Nephron progenitor cell (in vitro differentiated cells): ENCODE data around the gene EBPL.
A peak's percentile ranks its signal among the peaks of the same experiment; 100 is the strongest.

Experiments used
- DNase-seq: peaks from one replicate; pipeline ENCODE4 v3.0.0; 2021
- H3K27ac Mint-ChIP-seq: 2 replicates; pipeline ENCODE4 v1.8.0; 2021; ENCODE audit warnings: mild to moderate bottlenecking, moderate library complexity, mixed read lengths
- H3K27me3 Mint-ChIP-seq: 2 replicates; pipeline ENCODE4 v1.8.0; 2021; ENCODE audit warnings: mild to moderate bottlenecking, low read depth, mixed read lengths; ENCODE audit not compliant: poor library complexity
- H3K36me3 Mint-ChIP-seq: 2 replicates; pipeline ENCODE4 v1.8.0; 2021; ENCODE audit warnings: low read depth, mixed read lengths
- H3K4me1 Mint-ChIP-seq: 2 replicates; pipeline ENCODE4 v1.8.0; 2021; ENCODE audit warnings: mixed read lengths
- H3K4me3 Mint-ChIP-seq: 2 replicates; pipeline ENCODE4 v1.8.0; 2021; ENCODE audit warnings: mild to moderate bottlenecking, moderate library complexity, mixed read lengths
- H3K9me3 Mint-ChIP-seq: 2 replicates; pipeline ENCODE4 v1.8.0; 2021; ENCODE audit warnings: mild to moderate bottlenecking, moderate library complexity, mixed read lengths
- TF ChIP-seq, protein P1 (sequence below): fragments of 200-600 bp; sonication (generic); IDR thresholded peaks from 2 replicates; pipeline ENCODE4 v1.5.0; 2021; ENCODE audit warnings: antibody characterized with exemption

Gene EBPL

DNA sequence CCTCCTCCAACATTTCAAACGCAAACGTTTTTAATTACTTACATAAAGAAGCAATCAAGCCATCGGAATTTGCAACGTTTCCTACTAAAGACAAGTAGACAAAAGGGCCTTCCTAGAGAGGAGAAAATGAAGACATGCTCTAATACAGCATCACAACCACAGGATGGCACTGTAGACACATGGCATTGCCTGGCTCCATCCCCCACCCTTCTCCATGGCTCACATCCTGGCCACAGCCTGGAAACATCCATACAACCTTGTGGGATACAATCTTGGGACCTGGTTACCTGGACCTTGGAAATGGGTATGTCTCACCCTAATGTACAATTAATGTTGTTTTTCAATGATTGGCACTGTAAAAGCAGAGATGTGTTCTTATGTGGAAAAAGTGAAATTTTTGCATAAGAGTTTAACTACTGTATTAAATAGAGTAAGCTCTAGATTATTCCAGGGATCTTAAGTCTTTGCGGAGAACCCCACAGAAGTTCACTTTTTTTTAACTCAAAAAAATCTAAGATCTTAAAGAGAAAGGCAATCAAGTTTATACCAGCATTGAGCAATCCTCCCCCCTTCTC, 21.5 kb downstream of the EBPL start:
- TF ChIP-seq, protein P1, sequence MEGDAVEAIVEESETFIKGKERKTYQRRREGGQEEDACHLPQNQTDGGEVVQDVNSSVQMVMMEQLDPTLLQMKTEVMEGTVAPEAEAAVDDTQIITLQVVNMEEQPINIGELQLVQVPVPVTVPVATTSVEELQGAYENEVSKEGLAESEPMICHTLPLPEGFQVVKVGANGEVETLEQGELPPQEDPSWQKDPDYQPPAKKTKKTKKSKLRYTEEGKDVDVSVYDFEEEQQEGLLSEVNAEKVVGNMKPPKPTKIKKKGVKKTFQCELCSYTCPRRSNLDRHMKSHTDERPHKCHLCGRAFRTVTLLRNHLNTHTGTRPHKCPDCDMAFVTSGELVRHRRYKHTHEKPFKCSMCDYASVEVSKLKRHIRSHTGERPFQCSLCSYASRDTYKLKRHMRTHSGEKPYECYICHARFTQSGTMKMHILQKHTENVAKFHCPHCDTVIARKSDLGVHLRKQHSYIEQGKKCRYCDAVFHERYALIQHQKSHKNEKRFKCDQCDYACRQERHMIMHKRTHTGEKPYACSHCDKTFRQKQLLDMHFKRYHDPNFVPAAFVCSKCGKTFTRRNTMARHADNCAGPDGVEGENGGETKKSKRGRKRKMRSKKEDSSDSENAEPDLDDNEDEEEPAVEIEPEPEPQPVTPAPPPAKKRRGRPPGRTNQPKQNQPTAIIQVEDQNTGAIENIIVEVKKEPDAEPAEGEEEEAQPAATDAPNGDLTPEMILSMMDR, result peak; percentile 65
- DNase-seq, result peak; percentile 49
- no peaks in the 10 kb centered on the region for H3K9me3 Mint-ChIP-seq

DNA sequence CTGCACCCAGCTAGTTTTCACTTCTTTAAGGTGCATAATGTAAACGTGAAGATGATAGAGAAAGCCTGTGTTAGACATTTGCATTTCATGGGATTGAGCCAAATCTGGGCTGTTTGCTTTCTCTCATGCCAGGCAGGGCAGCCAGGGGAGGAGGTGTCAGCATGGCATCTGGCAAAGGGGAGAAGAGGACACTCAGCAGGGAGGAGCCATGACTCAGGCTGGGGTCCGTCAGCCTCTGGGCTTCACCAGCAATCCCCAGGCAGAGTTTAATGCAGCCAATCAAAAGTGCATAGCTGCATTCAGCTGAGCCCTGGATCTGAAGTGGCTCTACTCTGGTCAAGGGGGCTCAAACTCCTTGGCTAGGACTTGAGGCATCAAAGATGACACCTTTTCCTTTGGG, 23.5 kb downstream of the EBPL start:
- H3K27me3 Mint-ChIP-seq, result no peaks in the 10 kb centered on the region
- H3K36me3 Mint-ChIP-seq, result peaks cover 70% of the 10 kb centered on the region
- DNase-seq, result no peak
- no peaks in the 10 kb centered on the region for H3K9me3 Mint-ChIP-seq
- TF ChIP-seq, protein P1, result no peak
- no peak overlapping the region for H3K4me3 Mint-ChIP-seq
- H3K27ac Mint-ChIP-seq, result peak overlapping the region; percentile 65
- peaks cover 30% of the 10 kb centered on the region for H3K4me1 Mint-ChIP-seq

More for the DNA sequence above, 21.5 kb downstream of the EBPL start:
- Mint-ChIP-seq H3K4me1 (peaks cover 30% of the 10 kb centered on the region), H3K4me3 (no peak overlapping the region), H3K27ac (no peak overlapping the region), H3K27me3 (no peaks in the 10 kb centered on the region), H3K36me3 (peaks cover 69% of the 10 kb centered on the region)

DNA sequence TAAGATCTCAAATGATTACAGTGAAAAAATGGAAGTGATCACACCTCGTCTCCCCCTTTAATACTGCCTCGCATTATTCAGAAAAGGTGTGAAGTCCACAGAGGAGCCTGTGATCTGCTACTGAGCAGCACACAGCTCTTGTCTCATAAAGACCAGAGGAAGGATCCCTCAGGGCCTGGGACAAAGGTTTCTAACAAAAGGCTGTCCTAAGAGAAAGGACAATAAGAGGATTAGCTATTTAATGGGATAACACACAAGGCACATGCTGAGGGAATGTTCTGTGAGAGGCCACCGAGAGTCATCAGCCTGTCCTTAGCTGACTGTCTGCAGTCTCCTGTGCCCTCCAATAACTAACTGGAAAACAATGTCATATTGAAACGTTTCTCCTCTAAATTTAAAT, 26.7 kb downstream of the EBPL start:
- Mint-ChIP-seq H3K36me3 (peaks cover 77% of the 10 kb centered on the region), H3K4me1 (peaks cover 3% of the 10 kb centered on the region)

DNA sequence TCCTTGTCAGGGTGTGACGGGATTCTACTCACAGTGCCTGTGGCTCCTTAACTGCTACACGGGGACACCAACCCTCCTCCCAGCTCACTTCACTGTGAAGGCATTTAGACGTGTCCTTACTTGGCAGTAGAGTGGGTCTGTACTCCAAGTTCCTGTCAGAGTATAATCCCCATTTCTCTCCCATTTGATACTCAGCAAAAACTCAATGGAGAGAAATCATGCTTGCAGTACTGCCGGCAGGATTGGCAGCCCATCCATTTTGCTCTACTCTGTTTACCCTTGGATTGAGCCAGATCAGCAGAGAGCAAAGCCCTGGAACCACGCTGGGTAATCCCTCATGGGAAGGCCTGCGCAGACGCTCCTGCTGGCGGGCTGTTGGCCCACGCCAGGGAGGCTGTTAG, 34.0 kb downstream of the EBPL start:
- Mint-ChIP-seq H3K27ac (peak overlapping the region; percentile 32), H3K4me1 (peaks cover 13% of the 10 kb centered on the region)
- TF ChIP-seq, protein P1, result no peak

More for the DNA sequence above, 26.7 kb downstream of the EBPL start:
- no peak overlapping the region for H3K4me3 Mint-ChIP-seq
- DNase-seq, result no peak
- no peaks in the 10 kb centered on the region for H3K9me3 Mint-ChIP-seq
- H3K27ac Mint-ChIP-seq, result no peak overlapping the region
- TF ChIP-seq, protein P1, result no peak
- peaks cover 3% of the 10 kb centered on the region for H3K27me3 Mint-ChIP-seq

DNA sequence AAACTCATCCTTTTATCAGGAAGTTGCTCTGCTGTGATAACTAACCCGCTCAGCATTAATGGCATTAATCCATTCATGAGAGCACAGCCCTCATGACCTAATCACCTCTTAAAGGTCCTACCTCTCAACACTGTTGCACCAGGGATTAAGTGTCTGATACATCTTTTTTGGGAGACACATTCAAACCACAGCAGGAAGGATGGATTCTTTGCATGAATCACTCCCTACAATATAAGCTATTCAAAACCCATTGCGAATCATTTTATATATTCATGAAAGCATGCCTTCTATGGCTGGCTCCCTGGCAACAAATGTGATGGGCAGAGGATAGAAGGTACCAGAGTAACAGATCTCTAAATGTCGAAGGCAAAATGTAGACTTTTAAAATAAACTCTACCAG, 35.4 kb downstream of the EBPL start:
- peaks cover 29% of the 10 kb centered on the region for H3K36me3 Mint-ChIP-seq
- no peaks in the 10 kb centered on the region for H3K9me3 Mint-ChIP-seq
- no peak overlapping the region for H3K27ac Mint-ChIP-seq
- H3K27me3 Mint-ChIP-seq, result peaks cover 2% of the 10 kb centered on the region
- DNase-seq, result no peak
- TF ChIP-seq, protein P1, result no peak
- H3K4me3 Mint-ChIP-seq, result no peak overlapping the region
- peaks cover 22% of the 10 kb centered on the region for H3K4me1 Mint-ChIP-seq

More for the DNA sequence above, 34.0 kb downstream of the EBPL start:
- Mint-ChIP-seq H3K36me3 (peaks cover 42% of the 10 kb centered on the region), H3K4me3 (no peak overlapping the region), H3K9me3 (no peaks in the 10 kb centered on the region), H3K27me3 (peaks cover 3% of the 10 kb centered on the region)
- no peak for DNase-seq

DNA sequence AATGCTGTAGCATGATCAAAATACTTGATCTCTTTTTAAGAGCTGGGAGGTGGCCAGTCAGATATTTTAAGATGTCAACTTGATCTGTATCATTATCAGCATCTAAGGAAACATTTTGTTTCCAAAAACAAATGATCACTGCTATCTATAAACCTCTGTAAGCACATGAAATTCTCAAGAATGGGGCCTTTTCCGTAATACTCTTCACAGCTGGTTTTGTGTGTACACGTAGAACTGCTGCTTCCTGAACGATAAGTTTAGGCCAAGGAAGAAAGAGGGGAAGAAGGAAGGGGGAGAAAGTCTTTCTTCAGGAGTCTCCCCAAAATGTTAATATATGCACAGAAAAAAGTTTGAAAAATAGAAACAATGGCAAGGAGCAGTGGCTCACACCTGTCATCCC, 37.3 kb downstream of the EBPL start:
- no peak overlapping the region for H3K4me3 Mint-ChIP-seq
- H3K4me1 Mint-ChIP-seq, result peaks cover 22% of the 10 kb centered on the region
- peaks cover 2% of the 10 kb centered on the region for H3K27me3 Mint-ChIP-seq
- no peaks in the 10 kb centered on the region for H3K9me3 Mint-ChIP-seq
- TF ChIP-seq, protein P1, result no peak
- peaks cover 20% of the 10 kb centered on the region for H3K36me3 Mint-ChIP-seq
- no peak overlapping the region for H3K27ac Mint-ChIP-seq
- DNase-seq, result no peak
